IPS-15b (cell line): ENCODE results near the gene FER1L5.
"Not testable (repeated sequence)": the region's sequence is repeated elsewhere in the genome, so short reads cannot be mapped to it uniquely, and the experiment has no call there.

Source experiments
- H3K27me3 ChIP-seq: one replicate; pipeline ENCODE4 v1.6.1; 2013; ENCODE audit warnings: low read length; ENCODE audit not compliant: control insufficient read depth, insufficient read depth
- H3K36me3 ChIP-seq: one replicate; pipeline ENCODE4 v1.6.1; 2013; ENCODE audit warnings: low read length; ENCODE audit not compliant: control insufficient read depth, insufficient read depth
- H3K4me1 ChIP-seq: one replicate; pipeline ENCODE4 v1.6.1; 2013; ENCODE audit warnings: mild to moderate bottlenecking, low read length; ENCODE audit not compliant: control insufficient read depth, insufficient read depth
- H3K4me3 ChIP-seq: one replicate; pipeline ENCODE4 v1.5.1; 2013; ENCODE audit warnings: low read depth, low read length
- H3K9ac ChIP-seq: one replicate; pipeline ENCODE4 v1.6.1; 2013; ENCODE audit warnings: low read depth, mild to moderate bottlenecking, low read length
- H3K9me3 ChIP-seq: one replicate; pipeline ENCODE4 v1.6.1; 2013; ENCODE audit warnings: mild to moderate bottlenecking, low read length; ENCODE audit not compliant: control insufficient read depth, insufficient read depth

Gene FER1L5

DNA sequence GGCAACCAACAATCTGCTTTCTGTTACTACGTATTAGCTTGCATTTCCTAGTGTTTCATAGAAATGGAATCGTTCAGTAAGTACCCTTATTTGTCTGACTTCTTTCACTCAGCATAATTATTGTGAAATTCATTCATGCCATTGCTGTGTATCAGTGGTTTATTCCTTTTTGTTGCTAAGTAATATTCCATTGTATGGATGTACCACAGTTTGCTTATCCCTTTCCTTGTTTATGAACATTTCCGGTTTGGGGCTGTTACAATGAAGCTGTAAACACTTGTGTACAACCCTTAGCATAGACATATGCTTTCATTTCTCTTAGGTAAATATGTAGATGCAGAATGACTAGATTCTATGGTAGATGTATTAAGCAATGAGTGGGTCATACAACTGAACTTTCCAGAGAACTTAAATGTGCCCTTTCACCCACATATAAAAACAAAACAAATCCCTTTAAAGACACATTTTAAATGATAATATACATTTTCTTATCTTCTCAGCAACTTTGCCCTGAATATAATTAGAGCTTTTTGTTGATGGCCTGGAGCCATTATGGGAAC is 21.9 kb downstream of the FER1L5 start:
- Histone ChIP-seq H3K36me3 (no peaks in the 10 kb centered on the region), H3K9ac (no peak overlapping the region), H3K4me1 (no peaks in the 10 kb centered on the region), H3K4me3 (no peak overlapping the region), H3K27me3 (no peaks in the 10 kb centered on the region), H3K9me3 (no peaks in the 10 kb centered on the region)

DNA sequence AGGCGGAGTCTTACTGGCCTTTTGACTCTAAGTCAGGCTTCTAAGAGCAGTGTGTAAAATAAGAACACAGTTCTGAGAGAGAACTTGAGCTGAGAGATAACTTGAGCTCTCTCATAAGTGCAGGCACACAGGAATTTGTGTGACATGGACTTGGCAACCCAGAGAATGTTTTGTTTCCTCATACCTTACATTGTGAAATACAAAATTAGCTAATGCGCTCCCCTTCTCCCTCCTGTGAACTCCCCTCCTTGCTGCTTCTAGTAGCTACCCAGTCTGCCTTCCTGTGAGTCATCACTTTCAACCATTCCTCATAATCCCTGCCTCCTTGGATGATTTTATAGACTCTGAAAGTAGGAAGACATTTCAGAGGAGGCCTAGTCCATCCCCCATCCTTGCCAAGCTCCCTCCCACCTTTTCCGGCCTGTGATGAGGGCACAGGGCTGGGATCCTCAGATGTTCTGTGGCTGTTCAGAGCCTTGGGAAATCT is 22.6 kb downstream of the FER1L5 start:
- no peaks in the 10 kb centered on the region for H3K9me3 ChIP-seq
- H3K36me3 ChIP-seq = no peaks in the 10 kb centered on the region
- no peak overlapping the region for H3K4me3 ChIP-seq
- no peak overlapping the region for H3K9ac ChIP-seq
- no peaks in the 10 kb centered on the region for H3K4me1 ChIP-seq
- no peaks in the 10 kb centered on the region for H3K27me3 ChIP-seq

DNA sequence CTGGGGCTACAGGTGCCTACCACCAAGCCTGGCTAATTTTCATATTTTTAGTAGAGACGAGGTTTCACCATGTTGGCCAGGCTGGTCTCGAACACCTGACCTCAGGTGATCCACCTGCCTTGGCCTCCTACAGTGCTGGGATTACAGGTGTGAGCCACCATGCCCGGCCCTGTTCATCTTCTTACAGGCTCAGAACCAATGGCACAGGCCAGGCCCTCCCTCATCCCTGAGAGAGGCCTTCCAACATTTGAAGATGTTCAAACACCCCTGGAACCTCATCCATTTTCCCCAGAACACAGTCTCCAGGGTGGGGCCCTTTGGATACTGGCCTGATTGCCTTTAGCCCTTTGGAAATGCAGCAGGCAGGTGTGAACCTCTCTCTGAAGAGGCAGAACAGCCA is 23.2 kb downstream of the FER1L5 start:
- not testable (repeated sequence) for H3K9ac ChIP-seq, H3K4me3 ChIP-seq, H3K27me3 ChIP-seq

DNA sequence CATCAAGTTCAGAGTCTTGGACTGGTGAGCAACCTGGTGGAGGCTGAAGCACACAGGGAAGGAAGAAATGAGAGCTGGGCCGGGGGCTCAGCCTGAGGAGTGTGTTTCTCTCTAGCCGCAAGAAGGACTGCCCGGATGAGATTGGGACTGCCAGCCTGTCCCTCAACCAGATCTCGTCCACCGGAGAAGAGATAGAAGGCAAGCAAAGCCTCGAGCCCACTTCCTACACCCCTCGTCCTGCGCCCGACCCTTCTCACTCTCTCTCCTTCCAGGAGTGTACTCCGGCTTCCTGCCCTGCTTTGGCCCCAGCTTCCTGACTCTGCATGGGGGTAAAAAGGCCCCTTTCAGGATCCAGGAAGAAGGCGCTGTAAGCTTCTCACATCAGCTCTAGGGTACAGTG is 26.2 kb downstream of the FER1L5 start:
- Histone ChIP-seq H3K36me3 (no peaks in the 10 kb centered on the region), H3K27me3 (no peaks in the 10 kb centered on the region), H3K9me3 (no peaks in the 10 kb centered on the region), H3K9ac (no peak overlapping the region), H3K4me1 (no peaks in the 10 kb centered on the region), H3K4me3 (no peak overlapping the region)

More for the DNA sequence above, 23.2 kb downstream of the FER1L5 start:
- not testable (repeated sequence) for H3K4me1 ChIP-seq, H3K36me3 ChIP-seq, H3K9me3 ChIP-seq

DNA sequence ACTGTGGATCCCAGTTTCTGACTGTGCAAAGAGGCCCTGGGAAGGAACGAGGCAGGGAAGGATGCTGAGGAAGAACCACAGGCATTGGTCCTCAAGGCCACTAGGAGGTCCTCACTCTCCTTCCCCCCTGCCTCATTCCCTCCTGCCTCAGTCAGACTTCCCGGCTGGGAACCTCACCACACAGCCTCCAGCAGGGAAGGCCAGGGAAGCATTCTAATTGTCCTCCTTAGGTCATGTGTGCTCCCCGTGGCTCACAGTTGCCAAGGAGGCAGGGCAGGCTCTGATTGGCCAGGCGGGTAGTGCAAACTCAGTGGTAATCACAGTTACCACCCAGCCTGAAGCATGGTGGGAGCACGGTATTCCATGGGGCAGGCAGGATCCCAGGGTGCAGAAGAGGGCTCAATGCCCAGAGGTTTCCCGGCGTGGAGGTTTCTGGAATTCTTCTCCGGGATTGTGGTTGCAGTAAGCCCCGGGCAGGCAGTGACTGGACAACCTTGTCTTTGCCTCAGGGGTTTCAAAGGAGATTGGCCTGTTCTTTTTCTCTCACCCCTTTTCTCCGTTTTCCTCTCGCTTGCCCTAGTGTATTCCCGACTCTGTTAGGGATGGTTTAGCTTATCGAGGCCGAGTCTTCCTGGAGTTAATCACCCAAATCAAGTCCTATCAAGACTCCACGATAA is 27.1 kb downstream of the FER1L5 start:
- no peaks in the 10 kb centered on the region for H3K4me1 ChIP-seq
- no peaks in the 10 kb centered on the region for H3K9me3 ChIP-seq
- H3K9ac ChIP-seq = no peak overlapping the region
- H3K36me3 ChIP-seq = no peaks in the 10 kb centered on the region
- H3K27me3 ChIP-seq = no peaks in the 10 kb centered on the region
- no peak overlapping the region for H3K4me3 ChIP-seq

DNA sequence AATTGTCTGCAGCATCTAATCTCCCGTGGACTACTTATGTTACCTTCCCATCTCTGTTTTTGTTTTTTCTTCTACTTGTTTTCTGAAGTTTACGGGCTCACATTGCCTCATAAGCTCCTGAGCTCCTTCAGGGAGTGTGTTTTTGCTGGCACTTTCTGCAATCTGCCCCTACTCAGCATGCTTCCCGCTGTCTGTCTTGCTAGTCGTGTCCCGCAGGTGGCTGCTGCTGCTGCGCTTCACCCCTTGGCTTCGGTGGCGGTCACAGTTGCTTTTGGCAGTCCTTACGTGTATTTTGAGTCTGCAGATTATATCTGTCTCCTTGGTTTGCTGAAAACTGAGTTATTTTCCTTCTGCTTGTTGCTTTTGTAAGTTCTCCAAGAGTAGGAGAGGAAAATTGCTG is 37.3 kb downstream of the FER1L5 start:
- no peaks in the 10 kb centered on the region for H3K27me3 ChIP-seq
- no peaks in the 10 kb centered on the region for H3K36me3 ChIP-seq
- no peak overlapping the region for H3K4me3 ChIP-seq
- no peak overlapping the region for H3K9ac ChIP-seq
- H3K4me1 ChIP-seq = peaks cover 2% of the 10 kb centered on the region
- H3K9me3 ChIP-seq = no peaks in the 10 kb centered on the region

DNA sequence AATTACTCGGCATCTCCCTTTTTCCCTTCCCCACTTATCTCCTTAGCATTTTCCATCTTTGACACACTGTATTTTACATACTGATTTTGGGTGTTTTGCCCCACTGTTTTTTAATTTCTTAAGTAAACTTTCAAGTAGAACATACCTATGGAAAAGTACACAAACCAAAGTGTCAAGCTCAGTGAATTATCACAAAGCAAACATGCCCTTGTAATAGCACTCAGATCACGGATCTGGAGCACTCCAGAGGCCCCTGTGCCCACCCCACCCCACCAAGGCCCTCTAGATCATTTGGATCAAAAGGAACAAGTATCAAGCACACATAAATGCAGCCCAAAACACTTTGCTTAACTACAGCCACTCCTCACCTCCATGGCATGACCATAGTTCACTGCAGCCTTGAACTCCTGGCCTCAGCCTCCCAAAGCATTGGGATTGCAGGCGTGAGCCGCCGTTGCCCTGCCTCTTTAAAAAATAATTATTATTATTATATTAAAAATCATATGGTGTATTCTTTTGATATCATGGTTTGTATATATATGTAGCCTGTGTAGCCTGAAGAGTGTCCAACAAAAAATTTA is 38.1 kb downstream of the FER1L5 start:
- Histone ChIP-seq H3K9ac (no peak overlapping the region), H3K4me1 (peaks cover 2% of the 10 kb centered on the region), H3K27me3 (no peaks in the 10 kb centered on the region), H3K4me3 (no peak overlapping the region), H3K36me3 (no peaks in the 10 kb centered on the region), H3K9me3 (no peaks in the 10 kb centered on the region)

DNA sequence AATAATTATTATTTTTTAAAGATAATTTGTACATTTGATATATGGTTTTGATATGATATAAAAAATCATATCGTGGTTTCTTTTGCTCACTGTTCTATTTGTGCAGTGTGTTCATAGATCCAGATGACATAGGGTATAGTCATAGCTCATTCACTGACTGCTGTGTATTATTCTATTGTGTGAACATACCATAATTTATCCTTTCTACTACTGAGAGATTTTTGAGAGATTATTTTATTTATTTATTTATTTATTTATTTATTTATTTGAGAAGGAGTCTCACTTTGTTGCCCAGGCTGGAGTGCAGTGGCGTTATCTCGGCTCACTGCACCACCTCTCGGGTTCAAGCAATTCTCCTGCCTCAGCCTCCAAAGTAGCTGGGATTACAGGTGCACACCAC is 39.0 kb downstream of the FER1L5 start:
- H3K36me3 ChIP-seq = no peaks in the 10 kb centered on the region
- H3K9me3 ChIP-seq = no peaks in the 10 kb centered on the region
- H3K4me3 ChIP-seq = no peak overlapping the region
- H3K27me3 ChIP-seq = no peaks in the 10 kb centered on the region
- peaks cover 2% of the 10 kb centered on the region for H3K4me1 ChIP-seq
- no peak overlapping the region for H3K9ac ChIP-seq

DNA sequence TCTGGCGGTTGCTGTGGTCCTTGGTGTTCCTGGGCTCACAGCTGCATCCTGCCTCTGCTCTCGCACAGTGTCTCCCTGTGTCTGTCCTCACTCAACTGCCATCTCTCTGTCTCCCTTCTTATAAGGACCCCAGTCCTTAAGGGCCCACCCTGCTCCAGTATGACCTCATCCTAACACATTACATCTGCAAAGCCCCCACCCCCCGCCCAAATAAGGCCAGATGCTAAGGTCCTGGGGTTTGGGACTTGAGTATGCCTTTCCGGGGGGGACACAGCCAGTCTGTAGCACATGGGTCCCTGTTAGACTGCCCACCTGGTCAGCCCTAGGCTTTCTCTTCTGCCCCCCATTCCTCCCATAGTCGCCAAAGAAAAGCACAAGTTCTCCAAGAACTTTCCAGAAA is 40.7 kb downstream of the FER1L5 start:
- Histone ChIP-seq H3K4me1 (peaks cover 2% of the 10 kb centered on the region), H3K9ac (no peak overlapping the region), H3K9me3 (no peaks in the 10 kb centered on the region), H3K36me3 (no peaks in the 10 kb centered on the region), H3K27me3 (no peaks in the 10 kb centered on the region), H3K4me3 (no peak overlapping the region)

DNA sequence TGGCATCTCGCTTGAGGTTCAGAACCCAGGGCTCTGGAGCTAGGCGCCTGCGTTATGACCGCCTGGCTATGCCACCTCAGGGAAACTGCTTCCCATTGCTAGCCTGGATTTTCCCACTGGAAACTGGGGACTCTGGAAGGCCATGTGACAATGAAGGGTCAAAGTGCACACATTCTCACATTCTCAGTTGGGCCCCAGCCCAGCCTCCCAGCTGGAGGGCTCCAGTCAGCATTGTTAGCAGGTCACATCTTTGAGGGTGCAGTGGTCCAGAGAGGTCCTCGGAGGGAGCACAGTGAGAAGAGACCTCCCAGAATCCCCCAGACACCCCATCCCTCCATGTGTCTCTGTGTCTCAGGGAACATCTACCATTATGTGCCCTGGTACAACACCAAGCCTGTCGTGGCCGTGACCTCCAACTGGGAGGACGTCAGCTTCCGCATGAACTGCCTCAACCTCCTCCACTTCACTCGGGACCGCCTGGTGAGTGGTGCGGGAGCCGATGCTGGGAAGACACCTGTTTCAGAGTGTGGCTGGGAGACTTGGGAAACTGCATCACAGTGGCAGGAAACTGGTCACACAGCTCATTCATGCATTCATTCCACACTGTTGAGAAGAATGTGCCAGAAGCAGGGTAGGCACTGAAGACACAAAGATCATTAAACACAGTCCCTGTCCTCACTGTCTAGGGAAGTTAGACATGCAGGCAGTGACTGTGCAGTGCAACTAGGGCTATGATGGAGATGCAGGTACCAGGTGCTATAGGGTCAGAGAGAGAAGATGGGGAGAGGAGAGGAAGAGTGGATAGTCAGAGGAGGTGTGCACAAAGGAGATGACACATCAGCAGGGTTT is 41.6 kb downstream of the FER1L5 start:
- peaks cover 2% of the 10 kb centered on the region for H3K4me1 ChIP-seq
- H3K27me3 ChIP-seq = no peaks in the 10 kb centered on the region
- H3K4me3 ChIP-seq = no peak overlapping the region
- H3K9me3 ChIP-seq = no peaks in the 10 kb centered on the region
- no peak overlapping the region for H3K9ac ChIP-seq
- H3K36me3 ChIP-seq = no peaks in the 10 kb centered on the region

DNA sequence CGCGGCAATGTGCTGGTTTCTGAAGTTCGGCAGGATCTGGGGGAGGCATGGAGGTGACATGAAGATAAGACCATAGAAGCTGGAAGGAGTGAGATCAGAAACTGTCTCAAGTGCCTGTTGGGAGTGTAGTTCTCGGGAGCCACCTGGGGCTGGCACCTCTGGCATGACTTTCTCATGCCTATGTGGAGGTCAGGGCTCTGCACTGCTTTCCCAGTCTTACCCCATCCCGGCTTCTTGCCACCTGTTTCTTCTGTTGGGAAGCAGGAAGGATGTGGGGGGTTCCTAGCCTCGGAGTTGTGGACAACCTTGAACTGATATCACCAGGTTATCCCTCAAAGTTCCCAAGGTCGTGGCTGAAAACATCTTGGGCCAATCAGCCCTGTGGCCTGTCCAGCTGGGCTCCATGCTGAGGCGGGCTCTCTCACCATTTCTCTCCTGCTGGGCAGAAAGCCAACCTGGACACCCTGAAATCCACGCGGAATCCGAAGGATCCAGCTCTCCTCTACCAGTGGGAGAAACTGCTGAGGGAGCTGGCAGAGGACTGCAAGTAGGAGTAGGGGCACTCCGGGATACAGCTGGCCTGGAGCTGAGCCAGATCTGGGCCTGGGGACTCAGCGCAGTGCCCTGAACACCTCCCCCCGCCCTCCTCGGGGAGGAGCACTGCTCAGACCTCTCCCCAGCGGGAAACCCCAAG is 42.5 kb downstream of the FER1L5 start:
- Histone ChIP-seq H3K9ac (no peak overlapping the region), H3K36me3 (no peaks in the 10 kb centered on the region), H3K9me3 (no peaks in the 10 kb centered on the region), H3K27me3 (no peaks in the 10 kb centered on the region), H3K4me3 (no peak overlapping the region), H3K4me1 (no peaks in the 10 kb centered on the region)
